SU-DHL-6 (cell line): ENCODE data around the gene FIGN.

Experiments
- H2AFZ ChIP-seq: fragments of 200-600 bp; sonication (generic); 2 replicates; pipeline ENCODE4 v1.6.1; 2014; ENCODE audit warnings: low read depth, mild to moderate bottlenecking, moderate library complexity, mixed read lengths, antibody characterized with exemption, low read length; ENCODE audit not compliant: severe bottlenecking
- H3F3A ChIP-seq: fragments of 200-600 bp; shearing (Covaris generic); 2 replicates; pipeline ENCODE4 v1.6.0; 2016; ENCODE audit warnings: antibody characterized with exemption, mild to moderate bottlenecking; ENCODE audit not compliant: insufficient read depth
- H3K27ac ChIP-seq: fragments of 200-600 bp; sonication (generic); 2 replicates; pipeline ENCODE4 v1.5.1; 2016; ENCODE audit warnings: low read depth, mild to moderate bottlenecking, low read length, moderate library complexity, mixed read lengths
- H3K27me3 ChIP-seq: fragments of 200-600 bp; sonication (generic), shearing (Covaris generic); 2 replicates; pipeline ENCODE4 v1.6.0; 2014; ENCODE audit warnings: mild to moderate bottlenecking, low read length
- H3K36me3 ChIP-seq: fragments of 200-600 bp; sonication (generic); 2 replicates; pipeline ENCODE4 v1.6.1; 2014; ENCODE audit warnings: mild to moderate bottlenecking, low read length, mixed read lengths
- H3K4me2 ChIP-seq: fragments of 300-600, 200-600 bp; shearing (Covaris generic), sonication (generic); 2 replicates; pipeline ENCODE4 v1.6.0; 2014; ENCODE audit warnings: low read length, low read depth, mild to moderate bottlenecking; ENCODE audit not compliant: poor library complexity, severe bottlenecking
- H3K4me3 ChIP-seq: fragments of 200-600 bp; sonication (generic); 2 replicates; pipeline ENCODE4 v1.5.1; 2014; ENCODE audit warnings: antibody characterized with exemption, low read length, mild to moderate bottlenecking, mixed read lengths; ENCODE audit not compliant: insufficient read depth, poor library complexity, severe bottlenecking
- H3K79me2 ChIP-seq: fragments of 200-600 bp; sonication (generic); 2 replicates; pipeline ENCODE4 v1.6.1; 2014; ENCODE audit warnings: mild to moderate bottlenecking, low read length, moderate library complexity; ENCODE audit not compliant: insufficient read depth
- H3K9ac ChIP-seq: fragments of 200-600 bp; sonication (generic); 2 replicates; pipeline ENCODE4 v1.7.0; 2014; ENCODE audit warnings: mild to moderate bottlenecking, low read length
- H3K9me2 ChIP-seq: fragments of 200-600 bp; sonication (generic); replicated peaks from 2 replicates; pipeline ENCODE4 v1.6.1; 2014; ENCODE audit warnings: low read length; ENCODE audit not compliant: insufficient read depth
- H3K9me3 ChIP-seq: fragments of 200-600 bp; sonication (generic); 2 replicates; pipeline ENCODE4 v1.6.1; 2014; ENCODE audit warnings: low read length, mixed read lengths; ENCODE audit not compliant: insufficient read depth
- H4K20me1 ChIP-seq: fragments of 200-600 bp; sonication (generic); 2 replicates; pipeline ENCODE4 v1.6.1; 2014; ENCODE audit warnings: low read depth, mild to moderate bottlenecking, antibody characterized with exemption, low read length, moderate library complexity, mixed read lengths
- CTCF ChIP-seq: fragments of 200-600 bp; sonication (generic); IDR thresholded peaks from one replicate; pipeline ENCODE4 v1.5.1; 2017; ENCODE audit warnings: antibody characterized with exemption, mild to moderate bottlenecking, low read length, moderate library complexity; ENCODE audit not compliant: insufficient read depth, poor library complexity, severe bottlenecking
- EZH2phosphoT487 ChIP-seq: fragments of 200-600 bp; sonication (generic), shearing (Covaris generic); conservative IDR thresholded peaks from 2 replicates; pipeline ENCODE4 v1.6.1; 2018; ENCODE audit warnings: mild to moderate bottlenecking, antibody characterized with exemption, low read length, moderate library complexity, mixed read lengths

FIGN gene

GRCh38 chr2:163715199-163715598 is 20.6 kb downstream of the FIGN start:
- no peaks in the 10 kb centered on the region for H3K36me3 ChIP-seq
- no peaks in the 10 kb centered on the region for H3F3A ChIP-seq
- no peaks in the 10 kb centered on the region for H3K27me3 ChIP-seq
- no peaks in the 10 kb centered on the region for H4K20me1 ChIP-seq
- no peak overlapping the region for H2AFZ ChIP-seq
- TF ChIP-seq EZH2phosphoT487: no peak
- TF ChIP-seq CTCF: no peak
- H3K9me3 ChIP-seq: no peaks in the 10 kb centered on the region
- no peak overlapping the region for H3K4me2 ChIP-seq
- no peak overlapping the region for H3K9ac ChIP-seq
- no peak overlapping the region for H3K4me3 ChIP-seq
- no peak overlapping the region for H3K27ac ChIP-seq
- no peaks in the 10 kb centered on the region for H3K79me2 ChIP-seq
- no peaks in the 10 kb centered on the region for H3K9me2 ChIP-seq

- no peaks in the 10 kb centered on the region for H4K20me1 ChIP-seq
- no peaks in the 10 kb centered on the region for H3K9me2 ChIP-seq
- H3K27ac ChIP-seq: no peak overlapping the region
- no peak overlapping the region for H2AFZ ChIP-seq
- TF ChIP-seq EZH2phosphoT487 (no peak), CTCF (no peak)
- H3K9me3 ChIP-seq: no peaks in the 10 kb centered on the region
- no peak overlapping the region for H3K4me2 ChIP-seq
- no peaks in the 10 kb centered on the region for H3K36me3 ChIP-seq
- H3K9ac ChIP-seq: no peak overlapping the region
- H3K4me3 ChIP-seq: no peak overlapping the region
- H3F3A ChIP-seq: no peaks in the 10 kb centered on the region
- H3K27me3 ChIP-seq: no peaks in the 10 kb centered on the region
- no peaks in the 10 kb centered on the region for H3K79me2 ChIP-seq
Observed at GRCh38 chr2:163713534-163714311, 22.1 kb downstream of the FIGN start.

- H3K27ac ChIP-seq: no peak overlapping the region
- no peak overlapping the region for H3K9ac ChIP-seq
- no peaks in the 10 kb centered on the region for H4K20me1 ChIP-seq
- H3K9me3 ChIP-seq: no peaks in the 10 kb centered on the region
- no peak overlapping the region for H2AFZ ChIP-seq
- no peaks in the 10 kb centered on the region for H3K79me2 ChIP-seq
- no peak overlapping the region for H3K4me2 ChIP-seq
- H3K4me3 ChIP-seq: no peak overlapping the region
- H3K27me3 ChIP-seq: no peaks in the 10 kb centered on the region
- H3K9me2 ChIP-seq: no peaks in the 10 kb centered on the region
- H3K36me3 ChIP-seq: no peaks in the 10 kb centered on the region
- no peaks in the 10 kb centered on the region for H3F3A ChIP-seq
- TF ChIP-seq CTCF (no peak), EZH2phosphoT487 (no peak)
Observed at GRCh38 chr2:163711699-163712098, 24.1 kb downstream of the FIGN start.
